Measurements from ENCODE around the gene KIF20A.

The KIF20A gene

DNA sequence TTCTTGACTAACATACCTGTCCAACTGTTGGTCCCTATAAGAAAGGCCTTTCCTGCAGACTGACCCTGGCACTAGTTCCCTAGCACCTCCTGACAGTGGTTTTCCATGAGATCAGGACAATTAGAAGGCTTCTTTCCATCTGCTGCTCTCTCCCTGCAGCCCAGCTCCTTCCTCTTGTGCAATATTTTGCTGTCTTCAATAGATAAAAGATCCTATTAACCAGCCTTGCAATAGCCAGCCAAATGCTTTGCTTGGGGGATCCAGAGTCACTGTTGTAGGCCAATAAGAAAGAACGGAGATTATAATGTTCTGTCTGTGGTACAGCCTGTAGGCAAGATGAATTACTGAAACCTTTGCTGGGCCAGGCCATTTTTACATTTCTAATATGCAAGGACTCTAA lies 21.3 kb upstream of the KIF20A start:
- DNase-seq (ENCODE audit: insufficient read length, low spot score) (no peak), FAIRE-seq (no peak)
- TF ChIP-seq POU2F2 (IDR thresholded peaks at IDR 0.05; ENCODE audit: low read depth, low read length) (no peak), POLR2A (IDR thresholded peaks at IDR 0.05; ENCODE audit: low read depth, low read length) (no peak), SPI1 (IDR thresholded peaks at IDR 0.05; ENCODE audit: low read depth, low read length) (no peak), PAX5 (IDR thresholded peaks at IDR 0.05; ENCODE audit: insufficient read depth, low read length, severe bottlenecking) (no peak), POLR2AphosphoS5 (IDR thresholded peaks at IDR 0.05; ENCODE audit: low read depth, low read length) (no peak), TAF1 (IDR thresholded peaks at IDR 0.05; ENCODE audit: low read depth, low read length) (no peak)

GRCh38 chr5:138159666-138160065 lies 19.2 kb upstream of the KIF20A start:
- FAIRE-seq (no peak), DNase-seq (ENCODE audit: insufficient read length, low spot score) (no peak)
- TF ChIP-seq POLR2AphosphoS5 (IDR thresholded peaks at IDR 0.05; ENCODE audit: low read depth, low read length) (no peak), POU2F2 (IDR thresholded peaks at IDR 0.05; ENCODE audit: low read depth, low read length) (no peak), POLR2A (IDR thresholded peaks at IDR 0.05; ENCODE audit: low read depth, low read length) (no peak), PAX5 (IDR thresholded peaks at IDR 0.05; ENCODE audit: insufficient read depth, low read length, severe bottlenecking) (no peak), TAF1 (IDR thresholded peaks at IDR 0.05; ENCODE audit: low read depth, low read length) (no peak), SPI1 (IDR thresholded peaks at IDR 0.05; ENCODE audit: low read depth, low read length) (no peak)

- TF ChIP-seq TAF1 (IDR thresholded peaks at IDR 0.05; ENCODE audit: low read depth, low read length) (no peak), SPI1 (IDR thresholded peaks at IDR 0.05; ENCODE audit: low read depth, low read length) (no peak), PAX5 (IDR thresholded peaks at IDR 0.05; ENCODE audit: insufficient read depth, low read length, severe bottlenecking) (no peak), POU2F2 (IDR thresholded peaks at IDR 0.05; ENCODE audit: low read depth, low read length) (no peak), POLR2AphosphoS5 (IDR thresholded peaks at IDR 0.05; ENCODE audit: low read depth, low read length) (no peak), POLR2A (IDR thresholded peaks at IDR 0.05; ENCODE audit: low read depth, low read length) (no peak)
- FAIRE-seq (no peak), DNase-seq (ENCODE audit: insufficient read length, low spot score) (no peak)
Measured at GRCh38 chr5:138160706-138161105, 18.2 kb upstream of the KIF20A start.

GRCh38 chr5:138163721-138164120 lies 15.2 kb upstream of the KIF20A start:
- TF ChIP-seq TAF1 (IDR thresholded peaks at IDR 0.05; ENCODE audit: low read depth, low read length) (no peak), PAX5 (IDR thresholded peaks at IDR 0.05; ENCODE audit: insufficient read depth, low read length, severe bottlenecking) (no peak), POLR2A (IDR thresholded peaks at IDR 0.05; ENCODE audit: low read depth, low read length) (no peak), POLR2AphosphoS5 (IDR thresholded peaks at IDR 0.05; ENCODE audit: low read depth, low read length) (no peak)
- FAIRE-seq (no peak), DNase-seq (ENCODE audit: insufficient read length, low spot score) (no peak)

DNA sequence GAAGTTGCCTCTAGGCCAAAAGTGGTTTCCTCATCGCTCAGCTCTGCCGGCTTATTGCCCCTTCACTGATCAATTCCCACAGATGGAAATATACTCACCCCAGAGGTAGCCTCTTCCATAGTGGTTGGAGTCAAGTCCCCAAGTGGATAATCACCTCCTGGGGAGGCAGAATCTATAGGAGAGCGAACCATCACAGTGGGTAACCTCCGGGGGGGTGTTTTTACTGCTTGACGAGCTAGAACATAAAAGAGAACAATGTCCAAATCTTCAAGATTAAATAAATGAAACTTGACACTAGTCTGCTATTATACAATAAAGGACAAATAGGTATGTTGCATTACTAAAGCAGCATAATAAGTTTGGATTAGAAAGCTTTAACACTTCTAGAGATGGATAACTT lies 9.8 kb upstream of the KIF20A start:
- FAIRE-seq (no peak), DNase-seq (ENCODE audit: insufficient read length, low spot score) (no peak)
- TF ChIP-seq POLR2AphosphoS5 (IDR thresholded peaks at IDR 0.05; ENCODE audit: low read depth, low read length) (no peak), SPI1 (IDR thresholded peaks at IDR 0.05; ENCODE audit: low read depth, low read length) (no peak), POLR2A (IDR thresholded peaks at IDR 0.05; ENCODE audit: low read depth, low read length) (no peak), PAX5 (IDR thresholded peaks at IDR 0.05; ENCODE audit: insufficient read depth, low read length, severe bottlenecking) (no peak), TAF1 (IDR thresholded peaks at IDR 0.05; ENCODE audit: low read depth, low read length) (no peak), POU2F2 (IDR thresholded peaks at IDR 0.05; ENCODE audit: low read depth, low read length) (no peak)

GRCh38 chr5:138170299-138170698 lies 8.6 kb upstream of the KIF20A start:
- no peak for TF ChIP-seq PAX5 (IDR thresholded peaks at IDR 0.05; ENCODE audit: insufficient read depth, low read length, severe bottlenecking)
- no peak for TF ChIP-seq SPI1 (IDR thresholded peaks at IDR 0.05; ENCODE audit: low read depth, low read length)
- TF ChIP-seq POLR2AphosphoS5 (IDR thresholded peaks at IDR 0.05; ENCODE audit: low read depth, low read length), result no peak
- no peak for TF ChIP-seq POLR2A (IDR thresholded peaks at IDR 0.05; ENCODE audit: low read depth, low read length)
- no peak for TF ChIP-seq TAF1 (IDR thresholded peaks at IDR 0.05; ENCODE audit: low read depth, low read length)
- no peak for TF ChIP-seq POU2F2 (IDR thresholded peaks at IDR 0.05; ENCODE audit: low read depth, low read length)

GRCh38 chr5:138177941-138178515 lies 884 bp upstream of the KIF20A start:
- TF ChIP-seq POU2F2 (IDR thresholded peaks at IDR 0.05; ENCODE audit: low read depth, low read length) (peak; percentile 75; the same call in 1 of the 2 replicates), SPI1 (IDR thresholded peaks at IDR 0.05; ENCODE audit: low read depth, low read length) (no peak)
- DNase-seq (ENCODE audit: insufficient read length, low spot score), result no peak
- no peak for FAIRE-seq

More at GRCh38 chr5:138170299-138170698, 8.6 kb upstream of the KIF20A start:
- DNase-seq (ENCODE audit: insufficient read length, low spot score) (no peak), FAIRE-seq (no peak)

DNA sequence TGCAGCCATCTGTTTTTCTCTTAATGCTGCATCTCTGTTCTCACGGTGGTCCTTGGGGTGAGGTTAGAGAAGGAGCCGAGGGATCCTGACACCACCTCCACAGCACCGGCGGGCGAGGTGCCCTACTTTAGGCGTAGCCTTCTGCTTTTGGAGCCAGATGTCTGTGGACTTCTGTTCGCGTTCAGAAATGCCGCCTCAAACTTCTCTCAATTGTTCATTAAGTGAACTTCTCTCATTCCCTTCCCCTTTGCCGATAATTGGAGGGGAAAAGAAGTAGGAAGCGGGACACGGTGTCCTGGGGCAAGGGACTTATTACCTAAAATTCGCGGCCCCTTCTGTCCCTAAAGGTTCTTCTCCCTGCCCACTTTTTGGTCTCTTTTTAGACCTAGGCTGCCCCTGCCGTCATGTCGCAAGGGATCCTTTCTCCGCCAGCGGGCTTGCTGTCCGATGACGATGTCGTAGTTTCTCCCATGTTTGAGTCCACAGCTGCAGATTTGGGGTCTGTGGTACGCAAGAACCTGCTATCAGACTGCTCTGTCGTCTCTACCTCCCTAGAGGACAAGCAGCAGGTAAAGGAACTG lies 455 bp downstream of the KIF20A start:
- no peak for DNase-seq (ENCODE audit: insufficient read length, low spot score)
- no peak for FAIRE-seq
- TF ChIP-seq PAX5 (IDR thresholded peaks at IDR 0.05; ENCODE audit: insufficient read depth, low read length, severe bottlenecking), result no peak
- no peak for TF ChIP-seq TAF1 (IDR thresholded peaks at IDR 0.05; ENCODE audit: low read depth, low read length)
- no peak for TF ChIP-seq SPI1 (IDR thresholded peaks at IDR 0.05; ENCODE audit: low read depth, low read length)
- TF ChIP-seq POU2F2 (IDR thresholded peaks at IDR 0.05; ENCODE audit: low read depth, low read length), result no peak
- no peak for TF ChIP-seq POLR2A (IDR thresholded peaks at IDR 0.05; ENCODE audit: low read depth, low read length)
- TF ChIP-seq POLR2AphosphoS5 (IDR thresholded peaks at IDR 0.05; ENCODE audit: low read depth, low read length), result no peak

GRCh38 chr5:138180183-138180782 lies 1.4 kb downstream of the KIF20A start:
- FAIRE-seq (peak; percentile 47), DNase-seq (ENCODE audit: insufficient read length, low spot score) (no peak)

More at GRCh38 chr5:138180183-138180782, 1.4 kb downstream of the KIF20A start:
- TF ChIP-seq POLR2A (IDR thresholded peaks at IDR 0.05; ENCODE audit: low read depth, low read length) (no peak), SPI1 (IDR thresholded peaks at IDR 0.05; ENCODE audit: low read depth, low read length) (no peak), POU2F2 (IDR thresholded peaks at IDR 0.05; ENCODE audit: low read depth, low read length) (no peak), PAX5 (IDR thresholded peaks at IDR 0.05; ENCODE audit: insufficient read depth, low read length, severe bottlenecking) (no peak), TAF1 (IDR thresholded peaks at IDR 0.05; ENCODE audit: low read depth, low read length) (no peak), POLR2AphosphoS5 (IDR thresholded peaks at IDR 0.05; ENCODE audit: low read depth, low read length) (no peak)

Measured in GM12891 (cell line).